Erythroblast (primary cell): Measurements from ENCODE around the gene CGNL1.

Experiments used
- GATA1 ChIP-seq: IDR thresholded peaks from 2 replicates; pipeline ENCODE4 v1.6.1; 2011; ENCODE audit warnings: low read depth, mild to moderate bottlenecking, control low read depth, low read length, moderate library complexity
- POLR2A ChIP-seq: IDR thresholded peaks from 2 replicates; pipeline ENCODE4 v1.6.1; 2011; ENCODE audit warnings: mild to moderate bottlenecking, low read length

DNA sequence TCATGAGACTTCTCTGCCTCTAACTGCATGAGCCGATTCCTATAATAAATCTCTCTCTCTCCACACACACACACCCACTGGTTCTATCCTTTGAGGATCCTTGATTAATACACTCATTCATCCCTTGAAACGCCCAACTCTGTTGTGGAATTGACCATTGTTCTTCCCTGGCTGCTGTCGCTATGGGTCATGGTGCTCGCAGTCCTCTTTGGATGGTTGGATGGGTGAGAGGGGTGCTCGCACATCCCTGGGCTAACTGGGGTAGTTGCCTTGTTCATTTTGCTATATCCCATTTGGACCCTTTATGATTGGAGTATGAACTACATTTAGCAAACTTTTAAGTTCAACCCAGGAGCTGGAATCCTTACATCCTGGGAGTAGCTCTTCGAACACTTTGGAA is 181.5 kb downstream of the CGNL1 start:
- no peak for TF ChIP-seq POLR2A
- no peak for TF ChIP-seq GATA1
